H7 (cell line): ENCODE results near the gene WWOX. TPM values are rescaled to one million over a fixed set of nuclear protein-coding genes. Genes with fewer than 3 reads are reported as not detected.

Experiments
- DNase-seq: peaks from one replicate; pipeline ENCODE4 v3.0.0; 2012
- H3K27me3 ChIP-seq: 2 replicates; pipeline ENCODE4 v1.6.0; 2011; ENCODE audit warnings: mild to moderate bottlenecking, low read length; ENCODE audit not compliant: control insufficient read depth, insufficient read depth
- H3K36me3 ChIP-seq: replicated peaks from 2 replicates; pipeline ENCODE4 v1.5.1; 2011; ENCODE audit warnings: low read length; ENCODE audit not compliant: control insufficient read depth, insufficient read depth
- H3K4me3 ChIP-seq: 2 replicates; pipeline ENCODE4 v1.5.1; 2011; ENCODE audit warnings: low read depth, mild to moderate bottlenecking, control low read depth, low read length, moderate library complexity; ENCODE audit not compliant: insufficient read depth
- total RNA-seq: library from RNA; depleted of rRNA; stranded (reverse); fragments of >200 nt; shearing (Covaris generic); gene quantifications from 2 replicates; pipeline ENCODE4 v1.2.3, GENCODE V29; 2014

Gene WWOX
- total RNA-seq, 1 experiment from 2014 or later: 29.2 TPM

GRCh38 chr16:78817200-78817739 is 717.8 kb downstream of the WWOX start:
- no peak for DNase-seq
- no peaks in the 10 kb centered on the region for H3K27me3 ChIP-seq
- H3K4me3 ChIP-seq: no peak overlapping the region
- H3K36me3 ChIP-seq: no peaks in the 10 kb centered on the region

- Histone ChIP-seq H3K4me3 (no peak overlapping the region), H3K36me3 (no peaks in the 10 kb centered on the region), H3K27me3 (no peaks in the 10 kb centered on the region)
- no peak for DNase-seq
Observed at GRCh38 chr16:78821335-78821734, 721.9 kb downstream of the WWOX start.

GRCh38 chr16:78822509-78822908 is 723.1 kb downstream of the WWOX start:
- DNase-seq: no peak
- Histone ChIP-seq H3K36me3 (no peaks in the 10 kb centered on the region), H3K27me3 (no peaks in the 10 kb centered on the region), H3K4me3 (no peak overlapping the region)

- H3K4me3 ChIP-seq: no peak overlapping the region
- DNase-seq: no peak
- H3K27me3 ChIP-seq: no peaks in the 10 kb centered on the region
- no peaks in the 10 kb centered on the region for H3K36me3 ChIP-seq
Observed at GRCh38 chr16:78823027-78823426, 723.6 kb downstream of the WWOX start.

GRCh38 chr16:78829280-78829679 is 729.8 kb downstream of the WWOX start:
- Histone ChIP-seq H3K4me3 (no peak overlapping the region), H3K27me3 (no peaks in the 10 kb centered on the region), H3K36me3 (no peaks in the 10 kb centered on the region)
- no peak for DNase-seq

- Histone ChIP-seq H3K4me3 (no peak overlapping the region), H3K27me3 (no peaks in the 10 kb centered on the region), H3K36me3 (no peaks in the 10 kb centered on the region)
- no peak for DNase-seq
Observed at GRCh38 chr16:78830599-78830998, 731.1 kb downstream of the WWOX start.

- DNase-seq: no peak
- Histone ChIP-seq H3K36me3 (no peaks in the 10 kb centered on the region), H3K4me3 (no peak overlapping the region), H3K27me3 (no peaks in the 10 kb centered on the region)
Observed at GRCh38 chr16:78832100-78832499, 732.6 kb downstream of the WWOX start.

- no peak for DNase-seq
- H3K36me3 ChIP-seq: no peaks in the 10 kb centered on the region
Observed at GRCh38 chr16:78836802-78837491, 737.5 kb downstream of the WWOX start.

GRCh38 chr16:78837706-78838105 is 738.3 kb downstream of the WWOX start:
- Histone ChIP-seq H3K27me3 (no peaks in the 10 kb centered on the region), H3K36me3 (no peaks in the 10 kb centered on the region), H3K4me3 (no peak overlapping the region)
- DNase-seq: no peak

More at GRCh38 chr16:78836802-78837491, 737.5 kb downstream of the WWOX start:
- H3K27me3 ChIP-seq: no peaks in the 10 kb centered on the region
- H3K4me3 ChIP-seq: no peak overlapping the region

GRCh38 chr16:78838276-78838675 is 738.8 kb downstream of the WWOX start:
- no peak for DNase-seq
- Histone ChIP-seq H3K36me3 (no peaks in the 10 kb centered on the region), H3K27me3 (no peaks in the 10 kb centered on the region), H3K4me3 (no peak overlapping the region)

GRCh38 chr16:78842950-78843349 is 743.5 kb downstream of the WWOX start:
- H3K4me3 ChIP-seq: no peak overlapping the region
- no peaks in the 10 kb centered on the region for H3K36me3 ChIP-seq
- H3K27me3 ChIP-seq: no peaks in the 10 kb centered on the region
- DNase-seq: no peak

- DNase-seq: no peak
- H3K4me3 ChIP-seq: no peak overlapping the region
- no peaks in the 10 kb centered on the region for H3K27me3 ChIP-seq
- H3K36me3 ChIP-seq: no peaks in the 10 kb centered on the region
Observed at GRCh38 chr16:78843978-78844377, 744.5 kb downstream of the WWOX start.

- Histone ChIP-seq H3K27me3 (no peaks in the 10 kb centered on the region), H3K4me3 (no peak overlapping the region), H3K36me3 (no peaks in the 10 kb centered on the region)
- no peak for DNase-seq
Observed at GRCh38 chr16:78844682-78845081, 745.2 kb downstream of the WWOX start.

GRCh38 chr16:78851266-78851665 is 751.8 kb downstream of the WWOX start:
- no peak overlapping the region for H3K4me3 ChIP-seq
- DNase-seq: no peak
- no peaks in the 10 kb centered on the region for H3K36me3 ChIP-seq
- H3K27me3 ChIP-seq: no peaks in the 10 kb centered on the region

GRCh38 chr16:78852081-78852635 is 752.7 kb downstream of the WWOX start:
- H3K4me3 ChIP-seq: no peak overlapping the region
- H3K36me3 ChIP-seq: no peaks in the 10 kb centered on the region
- no peak for DNase-seq
- H3K27me3 ChIP-seq: no peaks in the 10 kb centered on the region
